ENCODE measurements around the gene SENP6.
"Not testable (repeated sequence)": the region's sequence is repeated elsewhere in the genome, so short reads cannot be mapped to it uniquely, and the experiment has no call there.

SENP6 gene

DNA sequence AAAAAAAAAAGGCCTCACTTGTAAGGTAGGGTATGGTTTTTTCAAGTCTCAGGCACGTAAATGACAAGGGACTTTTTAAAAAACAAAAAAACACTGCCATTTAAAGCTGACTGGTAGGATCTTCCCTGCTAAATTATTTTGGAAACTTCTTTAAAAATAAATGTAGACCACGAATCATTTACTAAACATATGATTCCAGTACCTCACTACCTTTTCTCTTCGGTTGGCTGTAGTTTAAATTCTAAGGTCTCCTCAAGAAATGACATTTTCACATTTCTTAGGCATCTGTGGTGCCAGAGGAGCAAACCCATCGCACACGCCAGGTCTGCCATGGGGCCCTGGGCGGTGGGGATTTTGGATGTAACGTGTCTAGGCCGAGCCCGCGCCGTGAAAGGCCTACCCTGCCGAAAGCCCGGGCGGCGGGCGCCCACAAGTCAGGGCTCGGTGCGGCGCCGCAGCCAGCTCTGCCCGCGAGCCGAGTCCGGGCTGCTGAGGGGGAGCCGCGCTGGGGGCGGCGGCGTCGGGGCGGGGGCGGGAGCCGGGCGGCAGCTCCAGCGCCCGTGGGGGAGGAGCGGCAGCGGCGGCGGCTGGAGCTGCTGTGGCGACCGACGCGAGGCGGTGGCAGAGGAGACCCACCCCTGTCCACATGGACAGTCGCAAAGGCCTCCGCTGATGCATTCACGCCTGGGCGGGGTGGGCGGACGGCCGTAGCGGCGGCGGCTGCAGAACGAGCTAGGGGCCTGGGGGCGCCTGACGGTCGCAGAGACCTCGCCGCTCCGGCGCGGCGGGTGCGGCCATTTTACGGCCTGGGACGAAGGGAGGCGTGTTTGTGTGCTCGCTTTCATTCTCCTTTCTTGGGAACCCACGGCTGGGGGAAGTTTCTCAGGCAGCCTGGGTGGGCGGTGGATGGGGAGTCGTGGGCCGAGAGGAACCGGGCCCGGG lies at the start of gene SENP6:
Gene SENP6 (plus strand): TSS at position 577 of the 942 bp plus-strand sequence. CDS start 645 bp downstream, outside the sequence.
- no peak for DNase-seq

GRCh38 chr6:75556240-75556639 lies 45.4 kb upstream of the SENP6 start:
- no peak for DNase-seq

DNA sequence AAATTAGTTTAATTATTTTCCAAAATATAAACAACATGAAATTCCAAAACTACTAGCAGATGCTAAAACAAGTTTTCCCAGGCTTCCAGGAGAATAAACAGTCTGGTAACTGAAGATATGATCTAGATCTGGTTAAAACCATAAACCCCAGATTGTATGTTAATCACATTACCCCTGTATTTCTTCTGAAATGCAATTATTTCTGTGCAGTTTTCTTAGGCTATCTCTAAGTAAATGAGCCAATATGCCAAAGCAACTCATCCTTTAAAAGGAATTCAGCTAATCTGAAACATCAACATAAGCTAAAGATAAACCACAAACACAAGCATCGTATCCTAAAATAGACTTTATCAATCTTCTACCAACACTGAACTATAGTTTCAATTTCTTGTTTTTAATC lies 44.6 kb upstream of the SENP6 start:
- DNase-seq: no peak

- DNase-seq: no peak
These were observed 38.6 kb upstream of the SENP6 start for GRCh38 chr6:75563032-75563431.

GRCh38 chr6:75566137-75566767 lies 35.4 kb upstream of the SENP6 start:
- no peak for DNase-seq

DNA sequence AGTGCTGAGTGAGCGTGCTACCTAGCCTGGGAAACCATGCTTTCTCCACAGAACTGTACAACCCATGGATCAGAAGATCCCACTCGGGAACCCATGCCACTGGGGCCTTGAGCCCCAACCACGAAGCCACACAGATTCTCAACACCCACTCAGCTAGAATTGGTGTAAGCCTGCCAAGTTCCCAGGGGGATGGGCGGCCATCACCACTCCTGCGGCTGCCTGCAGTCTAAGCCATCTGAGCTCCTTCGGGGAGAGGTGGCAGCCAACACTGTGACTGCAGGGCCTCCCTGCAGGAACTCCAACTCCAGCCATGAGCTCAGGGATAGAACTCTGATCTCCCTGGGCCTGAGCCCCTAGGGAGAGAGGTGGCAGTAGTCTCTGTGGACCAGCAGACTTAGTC lies 33.6 kb upstream of the SENP6 start:
- DNase-seq: no peak

DNA sequence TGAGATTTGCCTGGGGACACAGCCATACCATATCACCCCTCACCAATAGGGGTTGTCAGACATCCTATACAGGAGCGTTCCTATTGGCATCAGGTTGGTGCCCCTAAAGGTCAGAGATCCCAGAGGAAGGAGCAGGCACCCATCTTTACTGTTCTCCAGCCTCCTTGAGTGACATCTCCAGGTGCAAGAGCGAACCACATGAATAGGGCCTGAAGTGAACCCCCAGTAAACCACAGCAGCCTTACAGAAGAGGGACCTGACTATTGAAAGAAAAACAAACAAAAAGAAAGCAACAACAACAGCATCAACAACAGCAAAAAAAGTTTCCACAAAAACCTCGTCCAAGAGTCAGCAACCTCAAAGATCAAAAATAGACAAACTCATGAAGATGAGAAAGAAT lies 32.7 kb upstream of the SENP6 start:
- DNase-seq: no peak

- DNase-seq: not testable (repeated sequence)
These were observed 31.0 kb upstream of the SENP6 start for GRCh38 chr6:75570671-75571070.

DNA sequence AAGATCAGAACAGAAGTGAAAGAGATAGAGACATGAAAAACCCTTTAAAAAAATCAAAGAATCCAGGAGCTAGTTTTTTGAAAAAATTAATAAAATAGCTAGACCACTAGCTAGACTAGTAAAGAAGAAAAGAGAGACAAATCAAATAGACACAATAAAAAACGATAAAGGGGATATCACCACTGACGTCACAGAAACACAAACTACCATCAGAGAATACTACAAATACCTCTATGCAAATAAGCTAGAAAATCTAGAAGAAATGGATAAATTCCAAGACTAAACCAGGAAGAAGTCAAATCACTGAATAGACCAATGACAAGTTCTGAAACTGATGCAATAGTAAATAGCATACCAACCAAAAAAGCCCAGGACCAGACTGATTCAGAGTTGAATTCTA lies 29.6 kb upstream of the SENP6 start:
- DNase-seq: no peak

DNA sequence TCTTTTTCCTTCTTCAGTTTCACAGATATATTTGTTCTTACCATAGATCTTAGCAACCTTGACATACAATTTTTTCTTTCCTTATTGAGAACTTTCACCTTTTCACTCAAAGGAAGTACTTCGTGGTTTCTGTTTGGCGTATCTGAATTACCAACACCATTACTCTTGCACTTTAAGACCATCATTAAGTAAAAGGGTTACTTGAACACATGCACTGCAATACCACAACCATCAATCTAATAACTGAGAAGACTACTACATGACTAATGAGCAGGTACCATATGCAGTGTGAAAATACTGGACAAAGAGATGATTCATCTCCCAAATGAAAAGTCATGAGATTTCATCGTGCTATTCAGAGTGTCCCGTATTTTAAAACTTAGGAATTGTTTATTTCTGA lies 21.7 kb upstream of the SENP6 start:
- DNase-seq: no peak

DNA sequence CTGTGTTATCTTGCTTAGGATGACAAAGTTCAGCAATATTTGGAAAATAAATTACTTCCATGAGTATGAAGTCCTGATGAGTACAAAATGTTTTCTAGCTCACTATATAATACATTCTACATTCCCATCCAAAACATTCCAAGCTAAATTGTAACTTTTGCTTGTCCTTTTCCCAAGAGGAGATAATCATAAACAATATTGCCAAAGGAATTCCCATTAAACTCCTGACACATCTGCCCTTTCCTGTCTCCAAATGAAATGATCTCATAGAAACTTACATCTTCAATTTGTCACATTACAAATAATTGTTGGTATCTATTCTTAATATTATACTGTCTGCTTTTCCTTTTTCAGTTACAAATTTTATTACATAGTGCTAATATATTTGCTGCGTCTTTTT lies 20.4 kb upstream of the SENP6 start:
- no peak for DNase-seq

DNA sequence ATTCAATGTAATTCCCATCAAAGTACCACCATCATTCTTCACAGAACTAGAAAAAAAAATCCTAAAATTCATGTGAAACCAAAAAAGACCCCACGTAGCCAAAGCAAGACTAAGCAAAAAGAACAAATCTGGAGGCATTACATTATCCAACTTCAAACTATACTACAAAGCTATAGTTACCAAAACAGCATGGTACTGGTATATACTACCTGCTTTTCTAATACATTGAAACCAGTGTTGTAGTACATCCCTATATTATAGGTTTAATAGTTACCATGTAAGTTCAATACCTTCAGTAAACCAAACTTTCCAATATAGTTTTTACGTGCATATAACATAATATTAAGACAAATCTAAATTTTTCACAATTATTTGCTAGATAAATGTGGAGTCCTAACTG lies 17.1 kb upstream of the SENP6 start:
- not testable (repeated sequence) for DNase-seq

GRCh38 chr6:75588948-75589347 lies 12.7 kb upstream of the SENP6 start:
- no peak for DNase-seq

GRCh38 chr6:75590370-75590769 lies 11.3 kb upstream of the SENP6 start:
- no peak for DNase-seq

DNA sequence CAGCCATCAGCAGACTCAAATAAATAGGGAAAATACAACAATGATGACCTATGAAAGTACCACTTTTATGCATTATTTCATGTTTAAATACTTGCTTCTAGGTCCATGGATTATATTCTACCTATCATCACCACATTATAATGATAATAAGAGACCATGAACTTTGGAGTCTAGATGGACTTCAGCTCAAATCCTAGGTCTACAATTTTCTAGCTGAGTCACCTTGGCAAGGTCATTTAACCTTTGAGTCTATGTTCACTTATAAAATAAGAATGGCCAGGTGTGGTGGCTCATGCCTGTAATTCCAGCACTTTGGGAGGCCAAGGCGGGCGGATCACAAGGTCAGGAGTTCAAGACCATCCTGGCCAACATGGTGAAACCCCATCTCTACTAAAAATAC lies 5.3 kb upstream of the SENP6 start:
- not testable (repeated sequence) for DNase-seq

DNA sequence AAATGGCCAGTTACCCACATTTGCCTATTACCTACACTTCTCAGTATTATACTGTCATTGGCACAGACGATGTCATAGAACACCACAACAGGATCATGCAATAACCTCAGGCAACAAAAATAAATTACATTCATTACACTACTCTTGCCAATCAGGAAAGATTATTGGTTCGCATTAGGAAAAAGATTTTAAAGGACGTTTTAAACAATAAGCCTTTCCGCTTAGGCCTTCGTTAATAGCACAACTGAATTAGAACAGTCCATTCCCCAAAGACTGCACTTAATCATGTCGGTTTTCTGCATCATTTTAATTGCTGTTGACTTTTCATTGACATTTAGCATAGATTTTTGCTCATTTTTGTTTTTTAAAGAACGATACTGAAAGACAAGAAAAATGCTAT lies 912 bp upstream of the SENP6 start:
- DNase-seq: no peak

DNA sequence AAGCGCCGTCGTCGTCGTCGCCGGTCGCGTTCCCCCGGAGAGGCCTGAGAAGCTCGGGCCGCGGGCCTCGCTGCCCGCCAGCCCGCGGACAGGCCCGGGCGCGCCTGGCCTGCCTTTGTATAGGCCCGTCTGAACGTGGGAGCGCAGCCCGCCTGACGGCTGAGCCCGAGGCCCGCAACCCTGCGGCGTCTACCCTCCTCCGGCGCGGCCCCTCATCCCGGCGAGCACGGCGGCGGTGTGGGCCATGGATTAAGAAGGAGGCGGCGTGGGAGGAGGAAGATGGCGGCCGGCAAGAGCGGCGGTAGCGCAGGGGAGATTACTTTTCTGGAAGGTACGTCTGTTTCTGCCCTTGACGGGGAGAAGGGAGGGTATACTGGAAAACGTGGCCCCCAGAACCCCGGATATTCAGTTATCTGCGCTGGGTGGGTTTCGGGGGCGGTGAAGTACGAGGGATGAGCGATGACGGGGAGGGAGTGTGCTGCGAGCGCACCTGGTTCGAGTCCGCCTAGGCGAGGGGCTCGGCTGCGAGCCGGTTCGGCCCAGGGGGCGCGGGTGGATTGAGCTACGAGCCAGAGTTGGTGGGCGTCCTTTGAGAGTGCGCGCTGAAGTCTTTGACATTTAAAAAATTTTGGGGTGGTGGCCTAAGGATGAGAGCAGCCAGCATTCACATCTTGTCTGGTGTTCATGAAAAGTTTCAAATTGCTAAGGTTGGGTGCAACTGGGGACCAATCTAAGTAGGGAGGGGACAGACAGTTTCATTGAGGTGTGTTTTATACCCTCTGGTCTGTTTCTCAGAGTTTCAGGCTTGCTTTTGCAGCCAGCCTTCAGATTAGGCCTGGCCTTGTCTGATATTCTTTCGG lies 796 bp downstream of the SENP6 start:
- peak; percentile 35 for DNase-seq

DNA sequence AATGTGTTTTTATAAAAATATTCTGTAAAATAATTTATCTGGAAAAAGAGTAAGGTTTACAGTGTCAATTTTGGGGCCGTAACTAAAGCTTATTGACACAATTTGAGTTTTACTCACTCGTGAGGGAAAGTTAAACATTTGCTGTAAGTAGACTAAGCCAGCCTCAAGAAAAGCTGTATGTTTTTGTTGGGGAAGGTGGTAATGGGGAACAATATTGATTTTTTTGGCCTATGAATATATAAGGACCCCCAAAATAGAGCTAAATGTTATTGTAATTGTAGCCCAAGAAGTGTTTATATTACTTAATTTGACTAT lies 1.4 kb downstream of the SENP6 start:
- no peak for DNase-seq

GRCh38 chr6:75604294-75604693 lies 2.6 kb downstream of the SENP6 start:
- no peak for DNase-seq

GRCh38 chr6:75605635-75606034 lies 4.0 kb downstream of the SENP6 start:
- DNase-seq: no peak

DNA sequence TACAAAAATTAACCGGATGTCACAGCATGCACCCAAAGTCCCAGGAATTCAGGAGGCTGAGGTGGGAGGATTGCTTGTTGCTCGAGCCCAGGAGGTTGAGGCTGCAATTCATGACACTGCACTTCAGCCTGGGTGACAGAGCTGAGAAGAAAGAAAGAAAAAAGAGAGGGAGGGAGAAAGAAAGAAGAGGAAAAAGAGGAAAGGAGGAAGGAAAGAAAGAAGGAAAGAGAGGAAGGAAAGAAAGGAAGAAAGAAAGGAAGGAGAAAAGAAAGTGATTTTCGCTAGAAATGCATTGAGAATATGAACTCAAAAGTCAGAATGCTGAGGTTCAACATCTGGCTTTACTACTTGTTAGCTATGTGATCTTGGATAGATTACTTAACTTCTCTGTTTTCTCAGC lies 6.6 kb downstream of the SENP6 start:
- DNase-seq: no peak

- DNase-seq: no peak
These were observed 7.4 kb downstream of the SENP6 start for GRCh38 chr6:75608956-75609533.
